Neural progenitor cell (in vitro differentiated cells): Measurements from ENCODE around the gene NFKBIL1.

Experiments
- CTCF ChIP-seq: fragments of 200-600 bp; sonication (generic); IDR thresholded peaks from 2 replicates; pipeline ENCODE4 v1.5.1; 2017; ENCODE audit warnings: antibody characterized with exemption, mild to moderate bottlenecking
- EZH2phosphoT487 ChIP-seq: fragments of 200-600 bp; sonication (generic); IDR thresholded peaks from 2 replicates; pipeline ENCODE4 v1.6.1; 2017; ENCODE audit warnings: antibody characterized with exemption

DNA sequence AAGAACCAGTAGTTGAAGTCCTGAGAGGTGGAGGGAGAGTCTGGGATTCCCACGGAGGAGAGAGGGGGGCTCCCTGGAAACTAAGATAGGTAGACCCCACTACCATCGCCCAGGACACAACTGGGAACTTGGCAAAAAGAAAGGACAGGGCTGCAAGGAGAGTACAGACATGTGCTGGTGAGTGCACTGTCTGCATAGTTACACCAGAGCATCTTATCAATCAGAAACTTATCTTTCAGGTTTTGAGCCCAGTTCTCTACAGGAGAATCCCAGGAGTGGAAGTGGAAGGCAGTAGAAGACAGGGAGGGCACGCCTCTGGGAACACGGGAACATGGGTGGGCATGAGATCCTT is 12.2 kb downstream of the NFKBIL1 start:
- no peak for TF ChIP-seq CTCF
- TF ChIP-seq EZH2phosphoT487 = no peak
